GM12878 (cell line): ENCODE measurements around the gene TPI1. TPM values are rescaled to one million over a fixed set of nuclear protein-coding genes. Genes with fewer than 3 reads are reported as not detected.

Source experiments
- ATAC-seq: fragments of 200-7000 bp; cut with Tn5 transposase; 3 replicates; pipeline ENCODE4 v1.9.1; 2020; ENCODE audit warnings: mild to moderate bottlenecking, moderate library complexity
- BruUV-seq: library from RNA; stranded (reverse); fragments of 400-500 nt; replicated peaks from 2 replicates; lab custom pipeline; 2021; lab: Mats Ljungman, UMichigan
- CTCF ChIA-PET: fragments of 300-600 bp; sonication (Branson Sonifier 250); formaldehyde crosslinking; extraction: SDS; loops from one replicate; lab custom pipeline; 2021; ENCODE audit warnings: inconsistent platforms; lab: Yijun Ruan, JAX
- POLR2A ChIA-PET: fragments of 350-600 bp; formaldehyde crosslinking; extraction: SDS; loops from one replicate; lab custom pipeline; 2021; ENCODE audit warnings: inconsistent platforms; lab: Charles Lee
- RAD21 ChIA-PET: fragments of 300-600 bp; sonication (Branson Sonifier 250); formaldehyde crosslinking; loops from one replicate; lab custom pipeline; 2023; ENCODE audit warnings: antibody characterized with exemption; ENCODE audit not compliant: unreplicated experiment; lab: Charles Lee
- SMC1A ChIA-PET: fragments of 300-600 bp; sonication (Branson Sonifier 250); formaldehyde crosslinking; loops from one replicate; lab custom pipeline; 2023; ENCODE audit not compliant: unreplicated experiment, uncharacterized antibody; lab: Charles Lee
- DNase-seq: peaks from one replicate; pipeline ENCODE4 v3.0.0-alpha.2; 2011; ENCODE audit warnings: low read depth, low spot score
- FAIRE-seq: peaks from 3 replicates; lab custom pipeline; 2011; peaks lifted over from hg19 to GRCh38; lab: Jason Lieb, UNC
- H2AFZ ChIP-seq: 2 replicates; pipeline ENCODE4 v1.6.0; 2011; ENCODE audit warnings: low read depth, low read length, control low read depth; ENCODE audit not compliant: control insufficient read depth
- H3K27ac ChIP-seq: 2 replicates; pipeline ENCODE4 v1.5.1; 2011; ENCODE audit warnings: control low read depth; ENCODE audit not compliant: control insufficient read depth, insufficient read depth
- H3K27me3 ChIP-seq, 2 experiments: replicated peaks in 1 of 2; 2 replicates each; pipeline versions ENCODE4 v1.6.0 to v1.6.1; 2011; ENCODE audit warnings: low read length in 1 of 2; ENCODE audit not compliant: control insufficient read depth in 2 of 2, insufficient read depth in 2 of 2
- H3K36me3 ChIP-seq, 2 experiments: 2 replicates each; pipeline ENCODE4 v1.5.1; 2011; ENCODE audit warnings: low read length in 1 of 2; ENCODE audit not compliant: control insufficient read depth in 2 of 2, insufficient read depth in 2 of 2
- H3K4me1 ChIP-seq: 2 replicates; pipeline ENCODE4 v1.6.1; 2011; ENCODE audit warnings: mild to moderate bottlenecking, low read length, moderate library complexity, mixed read lengths; ENCODE audit not compliant: control insufficient read depth, insufficient read depth
- H3K4me2 ChIP-seq: 2 replicates; pipeline ENCODE4 v1.6.0; 2011; ENCODE audit warnings: control low read depth; ENCODE audit not compliant: control insufficient read depth, insufficient read depth
- H3K4me3 ChIP-seq: fragments of 200-600 bp; sonication (generic); 2 replicates; pipeline ENCODE4 v1.5.1; 2016
- H3K79me2 ChIP-seq: 2 replicates; pipeline ENCODE4 v1.6.0; 2011; ENCODE audit warnings: low read length; ENCODE audit not compliant: control insufficient read depth, insufficient read depth
- H3K9ac ChIP-seq: 2 replicates; pipeline ENCODE4 v1.8.0; 2011; ENCODE audit warnings: low read length, control low read depth, mixed read lengths; ENCODE audit not compliant: control insufficient read depth, insufficient read depth
- H3K9me3 ChIP-seq: replicated peaks from 3 replicates; pipeline ENCODE4 v1.5.1; 2011; ENCODE audit warnings: mild to moderate bottlenecking, low read length; ENCODE audit not compliant: control insufficient read depth, insufficient read depth
- H4K20me1 ChIP-seq: 2 replicates; pipeline ENCODE4 v1.6.0; 2011; ENCODE audit not compliant: control insufficient read depth, insufficient read depth
- EZH2 ChIP-seq: IDR thresholded peaks from 2 replicates; pipeline ENCODE4 v1.6.1; 2012; ENCODE audit warnings: low read depth, mild to moderate bottlenecking, control low read depth, inconsistent platforms, low read length, borderline replicate concordance; ENCODE audit not compliant: control insufficient read depth
- KAT2A ChIP-seq: conservative IDR thresholded peaks from 2 replicates; pipeline ENCODE4 v1.6.1; 2011; ENCODE audit warnings: low read depth, low read length; ENCODE audit not compliant: control insufficient read depth
- KDM1A ChIP-seq: fragments of 200-600 bp; sonication (generic); IDR thresholded peaks from 2 replicates; pipeline ENCODE4 v1.6.1; 2016; ENCODE audit warnings: borderline replicate concordance
- TCF7 ChIP-seq: IDR thresholded peaks from 2 replicates; pipeline ENCODE4 v1.6.1; 2014; ENCODE audit warnings: antibody characterized with exemption, borderline replicate concordance
- WGBS: methylation state at CpG from one replicate; pipeline ENCODE4 v1.1.6; 2016; ENCODE audit warnings: low lambda C conversion rate; ENCODE audit not compliant: insufficient replicate concordance, insufficient coverage; ENCODE audit errors: missing lambda C conversion rate; 5-methylcytosine and 5-hydroxymethylcytosine counted together
- in situ Hi-C: fragments of 300-500 bp; cut with MboI; formaldehyde crosslinking; loops from 9 replicates; pipeline ENCODE4 v1.14.3; 2018; ENCODE audit warnings: mixed read lengths
- intact Hi-C: fragments of 100-400 bp; cut with micrococcal nuclease; formaldehyde crosslinking; loops from one replicate; pipeline ENCODE4 v1.14.2; 2022; ENCODE audit not compliant: unreplicated experiment
- polyA plus RNA-seq, 11 experiments: library from polyadenylated mRNA; depleted of rRNA in 4 of 11; unstranded in 6 of 11; stranded (reverse) in 5 of 11; fragments of >200 nt; fragmentation: Nextera tagmentation in 4 of 11; fragmentation: Illumina TruSeq in 1 of 11; extraction: Ambion mirVana in 4 of 11; extraction: Trizol in 1 of 11; gene quantifications; 1 replicate in 1 of 11; 2 replicates in 10 of 11; pipeline versions ENCODE4 v1.2.1 to v1.2.3, GENCODE V29; 2011 to 2016; ENCODE audit warnings: inconsistent platforms in 2 of 11, missing spikeins in 2 of 11, low read depth in 1 of 11
- total RNA-seq, 4 experiments: library from RNA; depleted of rRNA in 3 of 4; stranded (reverse); fragments of >200 nt in 3 of 4; fragmentation: Illumina TruSeq in 1 of 4; extraction: Trizol in 1 of 4; gene quantifications; 2 replicates each; pipeline versions ENCODE4 v1.2.1 to v1.2.3, GENCODE V29; 2013 to 2021
- TF ChIP-seq, protein P1 (sequence below): IDR thresholded peaks from 2 replicates; pipeline ENCODE4 v1.6.1; 2012; ENCODE audit warnings: mild to moderate bottlenecking, low read depth, low read length

TPI1 gene
- total and polyA plus RNA-seq, 10 of the 15 experiments (the other 5 are each of a cell fraction or from before 2014, with no cell fraction given), result 916 to 7,349 (median 1,677) TPM

DNA sequence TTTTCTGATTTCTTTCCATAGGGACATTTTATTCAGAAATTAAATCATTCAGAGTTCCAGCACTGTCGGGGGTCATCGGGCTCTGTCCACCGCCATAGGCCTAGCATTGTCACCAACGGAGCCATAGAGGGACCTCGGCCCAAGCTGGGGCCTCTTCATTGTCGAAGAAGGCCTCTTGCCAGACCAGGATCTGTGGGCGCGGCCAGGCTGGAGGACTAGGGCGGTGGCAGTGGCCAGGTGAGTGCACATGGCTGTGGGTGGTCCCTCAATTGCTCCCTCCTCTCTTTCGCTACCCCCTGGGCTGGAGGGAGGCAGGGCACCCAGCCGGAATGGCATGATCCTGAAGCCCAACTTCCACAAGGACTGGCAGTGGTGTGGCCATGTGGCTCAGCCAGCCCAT is 16.4 kb downstream of the TPI1 start:
- Histone ChIP-seq H3K9ac (no peak overlapping the region), H3K36me3 (peaks cover 0 to 10% of the 10 kb centered on the region in 2 experiments; a peak in 3 of 4 replicates), H3K4me1 (no peaks in the 10 kb centered on the region), H2AFZ (no peak overlapping the region), H3K27me3 (no peaks in the 10 kb centered on the region), H3K4me3 (no peak overlapping the region), H3K4me2 (no peak overlapping the region), H3K9me3 (no peaks in the 10 kb centered on the region), H4K20me1 (no peaks in the 10 kb centered on the region), H3K79me2 (no peaks in the 10 kb centered on the region), H3K27ac (no peak overlapping the region)
- DNase-seq, result no peak
- BruUV-seq, result no TSS peak
- ATAC-seq, result no peak
- ChIA-PET RAD21 (no interaction called here), SMC1A (interaction anchor here (0.8 kb wide), 1 partner anchor 11 kb away, joined by 3 read pairs; the partner anchor contains the start of gene SPSB2), POLR2A (no interaction called here), CTCF (interaction anchor here (4.5 kb wide), 1 partner anchor 12 kb away, joined by 19 read pairs; the partner anchor contains the start of gene SPSB2)
- no peak for FAIRE-seq
- in situ Hi-C loops (no loop called here), intact Hi-C loops (no loop called here)
- no peak for TF ChIP-seq KDM1A
- no peak for TF ChIP-seq EZH2
- TF ChIP-seq, protein P1, sequence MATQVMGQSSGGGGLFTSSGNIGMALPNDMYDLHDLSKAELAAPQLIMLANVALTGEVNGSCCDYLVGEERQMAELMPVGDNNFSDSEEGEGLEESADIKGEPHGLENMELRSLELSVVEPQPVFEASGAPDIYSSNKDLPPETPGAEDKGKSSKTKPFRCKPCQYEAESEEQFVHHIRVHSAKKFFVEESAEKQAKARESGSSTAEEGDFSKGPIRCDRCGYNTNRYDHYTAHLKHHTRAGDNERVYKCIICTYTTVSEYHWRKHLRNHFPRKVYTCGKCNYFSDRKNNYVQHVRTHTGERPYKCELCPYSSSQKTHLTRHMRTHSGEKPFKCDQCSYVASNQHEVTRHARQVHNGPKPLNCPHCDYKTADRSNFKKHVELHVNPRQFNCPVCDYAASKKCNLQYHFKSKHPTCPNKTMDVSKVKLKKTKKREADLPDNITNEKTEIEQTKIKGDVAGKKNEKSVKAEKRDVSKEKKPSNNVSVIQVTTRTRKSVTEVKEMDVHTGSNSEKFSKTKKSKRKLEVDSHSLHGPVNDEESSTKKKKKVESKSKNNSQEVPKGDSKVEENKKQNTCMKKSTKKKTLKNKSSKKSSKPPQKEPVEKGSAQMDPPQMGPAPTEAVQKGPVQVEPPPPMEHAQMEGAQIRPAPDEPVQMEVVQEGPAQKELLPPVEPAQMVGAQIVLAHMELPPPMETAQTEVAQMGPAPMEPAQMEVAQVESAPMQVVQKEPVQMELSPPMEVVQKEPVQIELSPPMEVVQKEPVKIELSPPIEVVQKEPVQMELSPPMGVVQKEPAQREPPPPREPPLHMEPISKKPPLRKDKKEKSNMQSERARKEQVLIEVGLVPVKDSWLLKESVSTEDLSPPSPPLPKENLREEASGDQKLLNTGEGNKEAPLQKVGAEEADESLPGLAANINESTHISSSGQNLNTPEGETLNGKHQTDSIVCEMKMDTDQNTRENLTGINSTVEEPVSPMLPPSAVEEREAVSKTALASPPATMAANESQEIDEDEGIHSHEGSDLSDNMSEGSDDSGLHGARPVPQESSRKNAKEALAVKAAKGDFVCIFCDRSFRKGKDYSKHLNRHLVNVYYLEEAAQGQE, result no peak
- no peak for TF ChIP-seq KAT2A
- no peak for TF ChIP-seq TCF7
- 96% methylated on average over 11 of the region's 11 CpGs for WGBS
